ENCODE measurements around the gene RRP9. TPM values are rescaled to one million over a fixed set of nuclear protein-coding genes. Genes with fewer than 3 reads are reported as not detected.
A peak's percentile ranks its signal among the peaks of the same experiment; 100 is the strongest.

The RRP9 gene
- total RNA-seq, 2 experiments from 2014 or later = 29.2 to 29.6 TPM

DNA sequence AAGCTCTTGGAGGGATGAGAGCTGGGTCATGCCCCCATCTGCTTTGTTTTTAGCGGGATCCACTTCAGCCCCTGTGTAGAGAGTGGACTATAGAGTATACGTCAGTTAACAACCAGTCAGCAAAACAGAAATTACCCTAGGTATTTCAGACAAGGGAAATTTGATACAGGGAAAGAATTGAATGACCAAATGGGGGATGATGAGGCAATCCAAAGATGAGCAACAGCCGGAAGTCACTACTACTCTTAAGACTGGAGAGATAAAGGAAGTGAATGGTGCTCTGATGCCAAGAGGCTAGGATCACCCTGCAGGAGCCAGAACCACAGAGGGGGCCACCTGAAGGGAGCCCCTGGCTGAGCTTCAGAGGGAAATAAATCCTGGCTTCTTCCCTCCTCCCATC is 11.7 kb upstream of the RRP9 start:
- ChIA-PET POLR2A (no interaction called here), CTCF (interaction anchor here (0.6 to 2.0 kb wide), 6 partner anchors 11 to 1221 kb away, joined by 3 to 7 read pairs (median 4); partner anchors contain the start of genes ABHD14B and RRP9)
- no peak overlapping the region for H3K4me3 Mint-ChIP-seq
- H3K36me3 Mint-ChIP-seq (ENCODE audit: low read depth) = no peaks in the 10 kb centered on the region
- no peak overlapping the region for H3K27ac Mint-ChIP-seq
- peaks cover 41% of the 10 kb centered on the region for H3K27me3 Mint-ChIP-seq (ENCODE audit: low read depth)
- DNase-seq (no peak), ATAC-seq (no peak)
- peaks cover 13% of the 10 kb centered on the region for H3K4me1 Mint-ChIP-seq (ENCODE audit: low read depth)
- H3K9me3 Mint-ChIP-seq (ENCODE audit: insufficient read depth) = no peaks in the 10 kb centered on the region

DNA sequence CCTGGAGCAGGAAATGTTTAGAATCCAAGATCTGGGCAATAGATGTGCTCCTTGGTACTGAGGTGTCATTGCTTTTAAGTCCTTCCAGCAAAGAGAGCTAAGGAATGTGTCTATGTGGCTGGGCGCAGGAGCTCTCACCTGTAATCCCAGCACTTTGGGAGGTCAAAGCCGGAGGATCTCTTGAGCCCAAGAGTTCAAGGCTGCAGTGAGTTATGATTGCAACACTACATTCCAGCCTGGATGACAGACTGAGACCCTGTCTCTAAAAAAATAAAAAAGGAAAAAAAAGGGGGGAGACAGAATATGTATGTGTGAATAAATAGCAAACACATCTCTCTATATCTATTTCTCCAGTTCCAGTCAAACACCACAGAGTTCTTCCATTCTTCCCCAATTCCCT is 9.2 kb upstream of the RRP9 start:
- ATAC-seq (no peak), DNase-seq (no peak)
- POLR2A ChIA-PET = interaction anchor here (0.6 kb wide), 1 partner anchor 94 kb away, joined by 3 read pairs; no protein-coding TSS in a partner anchor
- Mint-ChIP-seq H3K9me3 (ENCODE audit: insufficient read depth) (no peaks in the 10 kb centered on the region), H3K27ac (no peak overlapping the region), H3K36me3 (ENCODE audit: low read depth) (no peaks in the 10 kb centered on the region), H3K27me3 (ENCODE audit: low read depth) (peaks cover 28% of the 10 kb centered on the region), H3K4me1 (ENCODE audit: low read depth) (peaks cover 2% of the 10 kb centered on the region), H3K4me3 (no peak overlapping the region)
- CTCF ChIA-PET = interaction anchor here (0.6 to 2.2 kb wide), 4 partner anchors 8 to 181 kb away, joined by 3 to 6 read pairs (median 4); partner anchors contain the start of genes ABHD14A, ABHD14B and RRP9

DNA sequence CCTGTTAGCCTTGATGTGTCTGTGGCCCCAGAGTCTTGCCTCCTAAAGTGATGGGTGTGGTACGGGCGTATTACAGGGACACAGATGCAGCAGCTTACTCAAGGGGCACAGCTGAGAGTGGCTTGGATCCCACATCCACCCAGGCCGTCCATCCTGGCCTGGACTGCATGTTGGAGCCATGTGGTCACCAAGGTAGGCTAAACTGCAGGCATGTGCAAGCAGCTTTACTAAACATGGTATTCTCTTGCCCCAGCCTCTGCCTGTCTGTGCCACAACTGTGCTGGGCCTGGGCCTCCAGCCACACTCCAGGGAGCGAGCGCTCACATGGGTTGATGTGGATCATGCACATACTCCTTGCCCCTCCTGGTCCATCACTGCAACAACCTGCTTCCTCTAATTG is 7.4 kb upstream of the RRP9 start:
- ChIA-PET CTCF (no interaction called here), POLR2A (no interaction called here)
- no peak for DNase-seq
- Mint-ChIP-seq H3K36me3 (ENCODE audit: low read depth) (no peaks in the 10 kb centered on the region), H3K27ac (no peak overlapping the region), H3K4me1 (ENCODE audit: low read depth) (peaks cover 2% of the 10 kb centered on the region), H3K4me3 (no peak overlapping the region), H3K27me3 (ENCODE audit: low read depth) (peaks cover 15% of the 10 kb centered on the region), H3K9me3 (ENCODE audit: insufficient read depth) (no peaks in the 10 kb centered on the region)
- ATAC-seq = no peak

DNA sequence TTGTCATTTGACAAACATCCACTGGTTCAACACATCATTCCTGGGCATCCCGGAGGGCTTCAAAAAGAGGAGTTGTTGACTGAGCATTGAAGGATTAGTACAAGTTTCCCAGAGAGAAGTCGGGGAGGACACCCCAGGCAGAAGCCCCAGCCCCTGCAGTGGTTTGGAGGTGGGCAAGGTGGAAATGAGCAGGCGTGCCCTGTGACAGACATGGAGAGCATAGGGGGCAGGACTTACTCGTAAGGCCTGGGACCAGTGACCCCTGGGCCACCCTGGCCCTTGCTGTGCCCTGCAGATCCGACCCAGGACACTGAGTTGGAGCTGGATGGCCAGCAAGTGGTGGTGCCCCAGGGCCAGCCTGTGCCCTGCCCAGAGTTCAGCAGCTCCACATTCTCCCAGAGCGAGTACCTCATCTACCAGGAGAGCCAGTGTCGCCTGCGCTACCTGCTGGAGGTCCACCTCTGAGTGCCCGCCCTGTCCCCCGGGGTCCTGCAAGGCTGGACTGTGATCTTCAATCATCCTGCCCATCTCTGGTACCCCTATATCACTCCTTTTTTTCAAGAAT is 6.4 kb upstream of the RRP9 start:
- H3K9me3 Mint-ChIP-seq (ENCODE audit: insufficient read depth) = no peaks in the 10 kb centered on the region
- ChIA-PET POLR2A (no interaction called here), CTCF (no interaction called here)
- H3K27ac Mint-ChIP-seq = no peak overlapping the region
- H3K4me3 Mint-ChIP-seq = no peak overlapping the region
- no peak for ATAC-seq
- DNase-seq = no peak
- H3K4me1 Mint-ChIP-seq (ENCODE audit: low read depth) = peaks cover 7% of the 10 kb centered on the region
- H3K36me3 Mint-ChIP-seq (ENCODE audit: low read depth) = no peaks in the 10 kb centered on the region
- peaks cover 4% of the 10 kb centered on the region for H3K27me3 Mint-ChIP-seq (ENCODE audit: low read depth)

DNA sequence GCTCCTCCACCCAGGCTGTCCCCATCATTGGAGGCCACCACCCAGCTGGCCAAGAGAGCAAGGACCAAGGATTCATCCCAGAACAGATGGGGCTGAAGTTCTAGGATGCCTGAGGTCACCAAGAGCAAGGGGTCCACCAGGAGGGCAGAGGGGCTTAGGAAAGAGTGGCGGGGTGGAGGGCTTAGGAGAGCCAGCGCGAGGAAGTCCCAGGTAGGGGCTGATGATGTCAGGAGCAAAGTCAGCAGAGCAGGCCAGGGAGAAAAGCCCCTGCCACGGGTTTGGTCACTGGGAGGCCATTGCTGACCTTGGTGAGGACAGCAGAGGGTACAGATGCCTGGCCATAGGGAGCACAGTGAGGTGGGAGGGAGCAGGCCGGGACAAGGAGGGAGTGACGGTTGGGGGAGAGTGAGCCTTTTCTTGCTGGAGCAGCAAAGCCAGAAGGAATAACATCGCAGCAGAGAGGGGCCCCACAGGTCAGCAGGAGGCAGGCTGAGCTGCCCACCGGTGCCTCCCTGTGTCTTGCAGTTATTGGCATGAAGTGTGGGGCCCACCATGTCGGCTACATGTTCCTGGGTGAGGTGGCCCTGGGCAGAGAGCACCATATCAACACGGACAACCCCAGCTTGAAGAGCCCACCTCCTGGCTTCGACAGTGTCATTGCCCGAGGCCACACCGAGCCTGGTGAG is 5.7 kb upstream of the RRP9 start:
- Mint-ChIP-seq H3K4me3 (no peak overlapping the region), H3K36me3 (ENCODE audit: low read depth) (no peaks in the 10 kb centered on the region), H3K27ac (no peak overlapping the region), H3K27me3 (ENCODE audit: low read depth) (peaks cover 3% of the 10 kb centered on the region), H3K9me3 (ENCODE audit: insufficient read depth) (no peaks in the 10 kb centered on the region), H3K4me1 (ENCODE audit: low read depth) (peaks cover 14% of the 10 kb centered on the region)
- ATAC-seq = no peak
- ChIA-PET CTCF (no interaction called here), POLR2A (interaction anchor here (0.8 kb wide), 1 partner anchor 28 kb away, joined by 3 read pairs; the partner anchor contains the start of gene ABHD14A)
- no peak for DNase-seq

DNA sequence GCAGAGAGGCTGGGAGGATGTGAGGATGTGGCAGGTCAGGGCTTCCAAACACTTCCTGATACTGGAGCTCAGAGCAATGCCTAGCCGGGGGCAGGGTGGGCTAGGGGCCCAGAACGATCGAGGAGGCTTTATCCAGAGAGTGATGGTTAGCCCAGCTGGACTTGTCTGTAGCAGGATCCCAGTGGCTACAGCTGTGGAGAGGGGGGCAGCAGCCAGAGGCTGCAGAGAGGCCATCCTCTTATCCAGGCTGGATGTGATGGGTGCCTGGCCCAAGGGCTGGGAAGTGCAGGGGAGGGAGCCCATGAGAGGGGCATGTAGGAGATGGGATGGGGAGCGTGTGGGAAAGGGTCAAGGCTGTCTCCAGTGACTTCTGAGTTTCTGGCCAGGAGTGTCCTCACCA is 5.1 kb upstream of the RRP9 start:
- ChIA-PET CTCF (no interaction called here), POLR2A (interaction anchor here (0.8 kb wide), 1 partner anchor 28 kb away, joined by 3 read pairs; the partner anchor contains the start of gene ABHD14A)
- ATAC-seq (no peak), DNase-seq (no peak)
- no peaks in the 10 kb centered on the region for H3K9me3 Mint-ChIP-seq (ENCODE audit: insufficient read depth)
- H3K36me3 Mint-ChIP-seq (ENCODE audit: low read depth) = no peaks in the 10 kb centered on the region
- no peak overlapping the region for H3K27ac Mint-ChIP-seq
- H3K27me3 Mint-ChIP-seq (ENCODE audit: low read depth) = no peaks in the 10 kb centered on the region
- no peak overlapping the region for H3K4me3 Mint-ChIP-seq
- peaks cover 16% of the 10 kb centered on the region for H3K4me1 Mint-ChIP-seq (ENCODE audit: low read depth)

DNA sequence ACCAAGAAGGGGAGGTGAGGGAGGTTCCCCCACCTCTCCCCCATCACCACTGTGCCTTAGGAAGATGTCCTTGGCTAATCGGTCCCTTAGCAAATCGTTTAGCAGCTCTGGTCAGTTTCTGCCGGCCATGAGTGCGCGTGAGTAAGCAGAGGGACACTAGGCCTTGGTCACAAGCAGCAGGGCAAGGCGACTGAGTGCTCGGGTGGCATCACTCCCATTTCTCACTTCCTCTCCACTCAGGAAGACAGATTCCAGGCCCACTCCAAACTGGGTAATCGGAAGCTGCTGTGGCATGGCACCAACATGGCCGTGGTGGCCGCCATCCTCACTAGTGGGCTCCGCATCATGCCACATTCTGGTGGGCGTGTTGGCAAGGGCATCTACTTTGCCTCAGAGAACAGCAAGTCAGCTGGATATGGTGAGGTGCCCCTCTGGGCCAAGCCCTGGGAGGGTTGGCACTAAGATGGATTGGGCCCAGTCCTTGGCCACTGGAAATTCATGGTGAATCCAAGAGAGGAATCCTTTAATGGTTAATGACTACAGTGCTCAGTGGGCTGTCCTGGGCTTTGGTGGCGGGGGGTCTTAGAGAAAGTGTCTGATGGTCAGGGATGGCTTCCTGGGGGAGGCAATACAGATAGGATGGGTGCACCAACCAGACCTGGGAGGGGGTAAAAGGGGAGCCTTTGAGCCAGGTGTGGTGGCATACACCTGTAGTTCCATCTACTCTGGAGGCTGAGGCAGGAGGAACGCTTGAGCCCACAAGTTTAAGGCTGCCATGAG is 4.4 kb upstream of the RRP9 start:
- Mint-ChIP-seq H3K4me1 (ENCODE audit: low read depth) (peaks cover 19% of the 10 kb centered on the region), H3K27ac (no peak overlapping the region), H3K36me3 (ENCODE audit: low read depth) (no peaks in the 10 kb centered on the region), H3K9me3 (ENCODE audit: insufficient read depth) (no peaks in the 10 kb centered on the region), H3K27me3 (ENCODE audit: low read depth) (no peaks in the 10 kb centered on the region), H3K4me3 (no peak overlapping the region)
- CTCF ChIA-PET = interaction anchor here (5.5 kb wide), 1 partner anchor 28 kb away, joined by 54 read pairs; the partner anchor contains the start of genes ABHD14A and ABHD14B
- DNase-seq (no peak), ATAC-seq (no peak)
- POLR2A ChIA-PET = interaction anchor here (0.8 kb wide), 1 partner anchor 29 kb away, joined by 3 read pairs; the partner anchor contains the start of gene ABHD14A

DNA sequence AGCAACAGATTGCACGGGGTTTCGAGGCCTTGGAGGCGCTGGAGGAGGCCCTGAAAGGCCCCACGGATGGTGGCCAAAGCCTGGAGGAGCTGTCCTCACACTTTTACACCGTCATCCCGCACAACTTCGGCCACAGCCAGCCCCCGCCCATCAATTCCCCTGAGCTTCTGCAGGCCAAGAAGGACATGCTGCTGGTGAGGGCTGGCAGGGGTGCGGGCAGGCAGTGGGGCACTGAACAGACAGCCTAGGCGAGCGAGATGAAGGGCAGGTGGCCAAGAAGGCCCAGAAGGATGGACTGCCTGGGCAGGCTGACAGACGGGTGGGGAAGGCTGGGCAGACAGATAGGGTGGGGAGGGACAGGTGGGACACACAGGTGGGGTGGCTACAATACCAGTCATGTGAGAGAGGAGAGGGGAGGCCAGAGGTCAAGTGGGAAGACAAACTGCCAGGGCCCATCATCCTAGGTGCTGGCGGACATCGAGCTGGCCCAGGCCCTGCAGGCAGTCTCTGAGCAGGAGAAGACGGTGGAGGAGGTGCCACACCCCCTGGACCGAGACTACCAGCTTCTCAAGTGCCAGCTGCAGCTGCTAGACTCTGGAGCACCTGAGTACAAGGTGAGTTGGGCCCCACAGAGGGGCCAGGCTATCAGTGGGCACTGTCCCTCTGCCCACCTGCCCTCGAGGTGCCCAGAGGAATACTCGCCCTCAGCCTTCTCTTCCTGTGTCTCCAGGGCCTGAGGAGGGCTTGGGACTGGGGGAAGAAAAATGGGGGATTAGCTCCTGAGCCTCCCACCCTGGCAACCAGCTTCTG is 3.5 kb upstream of the RRP9 start:
- ChIA-PET POLR2A (no interaction called here), CTCF (interaction anchor here (5.5 kb wide), 1 partner anchor 29 kb away, joined by 54 read pairs; the partner anchor contains the start of genes ABHD14A and ABHD14B)
- no peaks in the 10 kb centered on the region for H3K27me3 Mint-ChIP-seq (ENCODE audit: low read depth)
- H3K4me3 Mint-ChIP-seq = no peak overlapping the region
- H3K9me3 Mint-ChIP-seq (ENCODE audit: insufficient read depth) = no peaks in the 10 kb centered on the region
- no peak overlapping the region for H3K27ac Mint-ChIP-seq
- H3K36me3 Mint-ChIP-seq (ENCODE audit: low read depth) = peaks cover 6% of the 10 kb centered on the region
- no peak for DNase-seq
- no peak for ATAC-seq
- H3K4me1 Mint-ChIP-seq (ENCODE audit: low read depth) = peaks cover 28% of the 10 kb centered on the region

DNA sequence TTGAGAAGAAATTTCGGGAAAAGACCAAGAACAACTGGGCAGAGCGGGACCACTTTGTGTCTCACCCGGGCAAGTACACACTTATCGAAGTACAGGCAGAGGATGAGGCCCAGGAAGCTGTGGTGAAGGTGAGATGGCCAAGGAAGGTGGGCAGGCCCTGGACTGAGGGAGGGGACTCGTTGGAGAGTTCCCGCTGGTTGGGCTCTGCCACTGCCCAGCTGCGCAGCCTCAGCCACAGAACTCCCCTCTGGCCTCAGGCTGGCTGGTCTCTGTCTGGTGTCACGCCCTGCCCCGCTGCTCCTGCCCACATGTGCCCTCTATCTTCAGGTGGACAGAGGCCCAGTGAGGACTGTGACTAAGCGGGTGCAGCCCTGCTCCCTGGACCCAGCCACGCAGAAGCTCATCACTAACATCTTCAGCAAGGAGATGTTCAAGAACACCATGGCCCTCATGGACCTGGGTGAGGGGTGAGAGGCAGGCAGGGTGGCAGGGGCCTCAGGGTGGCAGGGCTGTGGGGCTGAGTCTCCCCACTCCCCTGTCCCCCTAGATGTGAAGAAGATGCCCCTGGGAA is 2.8 kb upstream of the RRP9 start:
- DNase-seq (no peak), ATAC-seq (no peak)
- ChIA-PET POLR2A (no interaction called here), CTCF (interaction anchor here (5.5 kb wide), 1 partner anchor 30 kb away, joined by 54 read pairs; the partner anchor contains the start of genes ABHD14A and ABHD14B)
- Mint-ChIP-seq H3K27me3 (ENCODE audit: low read depth) (no peaks in the 10 kb centered on the region), H3K36me3 (ENCODE audit: low read depth) (peaks cover 6% of the 10 kb centered on the region), H3K9me3 (ENCODE audit: insufficient read depth) (no peaks in the 10 kb centered on the region), H3K4me1 (ENCODE audit: low read depth) (peaks cover 34% of the 10 kb centered on the region), H3K4me3 (no peak overlapping the region), H3K27ac (peak overlapping the region; percentile 54)

DNA sequence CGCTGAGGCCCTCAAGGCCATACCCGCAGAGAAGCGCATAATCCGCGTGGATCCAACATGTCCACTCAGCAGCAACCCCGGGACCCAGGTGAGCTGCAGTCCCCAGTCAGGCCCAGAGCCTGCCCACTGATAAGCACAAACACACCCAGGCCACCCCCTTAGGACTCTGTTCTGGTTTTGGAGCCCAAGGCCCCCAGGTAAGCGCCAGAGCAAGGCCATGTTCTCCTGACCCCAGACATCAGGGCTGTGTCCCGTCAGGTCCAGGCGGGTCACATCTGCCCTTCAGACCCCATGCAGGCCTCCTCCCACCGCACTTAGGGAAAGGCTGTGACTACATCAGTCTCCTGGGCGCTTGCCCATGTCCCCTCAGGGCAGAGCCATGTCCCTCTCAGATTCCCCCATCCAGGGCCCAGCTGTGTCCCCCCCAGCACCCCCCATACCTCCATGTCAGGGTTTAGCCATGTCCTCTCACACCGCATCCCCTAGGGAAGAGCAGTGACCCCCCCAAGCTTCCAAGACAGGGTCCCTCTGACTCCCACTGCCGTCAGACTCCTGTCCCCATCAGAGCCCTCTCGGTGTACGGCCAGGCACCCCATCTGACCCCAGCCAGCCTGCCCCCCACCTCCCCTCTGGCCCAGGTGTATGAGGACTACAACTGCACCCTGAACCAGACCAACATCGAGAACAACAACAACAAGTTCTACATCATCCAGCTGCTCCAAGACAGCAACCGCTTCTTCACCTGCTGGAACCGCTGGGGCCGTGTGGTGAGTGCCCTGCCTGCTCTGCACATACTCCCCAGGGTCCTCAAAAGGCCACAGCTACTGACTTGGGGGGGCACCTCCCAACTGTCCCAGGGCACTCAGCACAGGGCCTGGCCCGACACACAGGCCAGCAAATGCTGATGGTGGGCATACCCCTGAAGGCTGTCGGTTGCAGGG is 2.0 kb upstream of the RRP9 start:
- H3K4me1 Mint-ChIP-seq (ENCODE audit: low read depth) = peaks cover 39% of the 10 kb centered on the region
- POLR2A ChIA-PET = interaction anchor here (0.8 to 1.3 kb wide), 6 partner anchors 30 to 558 kb away, joined by 3 to 6 read pairs (median 4); partner anchors contain the start of genes ABHD14A, ABHD14B, MANF and RPL29
- no peaks in the 10 kb centered on the region for H3K9me3 Mint-ChIP-seq (ENCODE audit: insufficient read depth)
- ATAC-seq (no peak), DNase-seq (no peak)
- peaks cover 6% of the 10 kb centered on the region for H3K36me3 Mint-ChIP-seq (ENCODE audit: low read depth)
- peak overlapping the region; percentile 54 for H3K27ac Mint-ChIP-seq
- peak overlapping the region; percentile 81 for H3K4me3 Mint-ChIP-seq
- no peaks in the 10 kb centered on the region for H3K27me3 Mint-ChIP-seq (ENCODE audit: low read depth)
- CTCF ChIA-PET = interaction anchor here (1.0 to 5.5 kb wide), 11 partner anchors 9 to 179 kb away, joined by 3 to 54 read pairs (median 5); partner anchors contain the start of genes ABHD14A, ABHD14B, DUSP7 and GPR62

Data from activated CD8-positive, alpha-beta T cell treated with anti-CD3 and anti-CD28 coated beads, Interleukin-2, amount 10 ng/mL, durations not matched to agents 7 days and 5 days (primary cell).